Glomerular visceral epithelial cell (primary cell): ENCODE results near the gene TMEM144.

Source experiments
- DNase-seq: peaks from one replicate; pipeline ENCODE4 v3.0.0-alpha.2; 2016; ENCODE audit errors: extremely low spot score

The TMEM144 gene

GRCh38 chr4:158299459-158300007 lies 89.2 kb downstream of the TMEM144 start:
- DNase-seq = no peak

- DNase-seq = no peak
These were observed 89.7 kb downstream of the TMEM144 start for GRCh38 chr4:158300012-158300411.

DNA sequence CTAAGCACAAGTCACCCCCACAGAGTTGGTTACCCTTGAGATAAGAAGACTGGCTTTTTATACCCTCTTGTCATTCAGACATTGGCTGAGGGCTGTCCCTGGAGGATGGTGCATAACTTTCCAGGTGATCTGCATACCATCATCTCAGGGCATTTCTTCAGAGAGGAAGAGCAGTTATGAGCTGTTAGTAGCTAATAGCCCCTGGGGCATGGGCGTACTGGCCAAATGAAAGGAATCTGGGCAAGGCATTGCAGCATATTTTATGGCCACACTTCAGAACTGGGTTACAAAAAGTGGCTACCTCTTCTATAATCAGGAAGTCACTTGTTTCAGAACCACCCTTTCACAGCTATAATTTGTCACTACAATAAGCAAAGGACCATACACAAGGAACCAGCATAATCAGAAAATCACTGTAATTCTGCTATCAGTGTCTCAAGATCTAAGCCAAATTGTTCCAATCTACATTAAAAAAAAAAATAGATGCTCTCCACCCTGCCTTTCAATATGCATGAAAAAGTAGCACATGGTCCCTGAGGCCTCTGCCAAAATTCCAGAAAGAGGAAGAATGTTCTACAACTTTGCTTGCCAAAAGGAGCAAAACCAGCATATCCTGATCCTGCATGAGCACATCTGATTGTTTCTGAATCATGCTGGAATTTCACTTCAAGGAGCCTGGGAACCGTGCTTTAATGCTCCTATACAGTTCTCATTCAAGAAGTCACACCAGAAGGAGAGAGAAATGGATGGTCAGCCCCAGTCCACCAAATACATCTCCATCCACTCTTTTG lies 92.0 kb downstream of the TMEM144 start:
- no peak for DNase-seq

- no peak for DNase-seq
These were observed 94.4 kb downstream of the TMEM144 start for GRCh38 chr4:158304694-158305093.
